SK-N-SH treated with all-trans-retinoic acid at 6 μM for 48 hours (cell line): Measurements from ENCODE around the gene DENND2C.

ENCODE experiments used
- ATAC-seq: fragments of 200-7000 bp; cut with Tn5 transposase; 3 replicates; pipeline ENCODE4 v1.9.1; 2020; ENCODE audit warnings: mild to moderate bottlenecking, moderate library complexity
- ARNTL ChIP-seq: fragments of 450-650 bp; formaldehyde crosslinking; IDR thresholded peaks from 2 replicates; pipeline ENCODE4 v1.5.0; 2020; ENCODE audit warnings: low read depth, mild to moderate bottlenecking, moderate library complexity, borderline replicate concordance
- BACH2 ChIP-seq: fragments of 250-450 bp; sonication (Bioruptor Pico); IDR thresholded peaks from 2 replicates; pipeline ENCODE4 v1.9.0; 2021; ENCODE audit warnings: mild to moderate bottlenecking, borderline replicate concordance
- CSDC2 ChIP-seq: fragments of 250-450 bp; sonication (Bioruptor Pico); IDR thresholded peaks from 2 replicates; pipeline ENCODE4 v1.5.0; 2020; ENCODE audit warnings: mild to moderate bottlenecking, moderate library complexity
- ESRRG ChIP-seq: fragments of 250-450 bp; sonication (Bioruptor Pico); IDR thresholded peaks from 2 replicates; pipeline ENCODE4 v1.6.1; 2021; ENCODE audit warnings: mild to moderate bottlenecking
- GLIS3 ChIP-seq: fragments of 250-450 bp; sonication (Bioruptor Pico); IDR thresholded peaks from 2 replicates; pipeline ENCODE4 v1.5.0; 2020; ENCODE audit warnings: mild to moderate bottlenecking, moderate library complexity
- ISL1 ChIP-seq: fragments of 250-450 bp; sonication (Bioruptor Pico); IDR thresholded peaks from 2 replicates; pipeline ENCODE4 v2.1.2; 2022; ENCODE audit warnings: mild to moderate bottlenecking, moderate library complexity
- OSR1 ChIP-seq: fragments of 250-450 bp; sonication (Bioruptor Pico); IDR thresholded peaks from 2 replicates; pipeline ENCODE4 v1.8.0; 2022; ENCODE audit warnings: moderate library complexity, mild to moderate bottlenecking, inconsistent platforms
- PPARA ChIP-seq: fragments of 250-450 bp; sonication (Bioruptor Pico); IDR thresholded peaks from 2 replicates; pipeline ENCODE4 v1.5.0; 2020; ENCODE audit warnings: mild to moderate bottlenecking, borderline replicate concordance
- SNAI2 ChIP-seq: fragments of 250-450 bp; sonication (Bioruptor Pico); IDR thresholded peaks from 2 replicates; pipeline ENCODE4 v1.5.0; 2020; ENCODE audit warnings: mild to moderate bottlenecking, moderate library complexity
- TCF4 ChIP-seq: fragments of 250-450 bp; sonication (Bioruptor Pico); IDR thresholded peaks from 2 replicates; pipeline ENCODE4 v1.8.0; 2021; ENCODE audit warnings: mild to moderate bottlenecking, moderate library complexity, borderline replicate concordance
- TOX ChIP-seq: fragments of 250-450 bp; sonication (Bioruptor Pico); IDR thresholded peaks from 2 replicates; pipeline ENCODE4 v1.8.0; 2021; ENCODE audit warnings: mild to moderate bottlenecking, moderate library complexity, borderline replicate concordance
- ZC3H10 ChIP-seq: fragments of 250-450 bp; sonication (Bioruptor Pico); IDR thresholded peaks from 2 replicates; pipeline ENCODE4 v1.5.1; 2021; ENCODE audit warnings: mild to moderate bottlenecking, moderate library complexity
- ZFP3 ChIP-seq: fragments of 250-450 bp; sonication (Bioruptor Pico); IDR thresholded peaks from 2 replicates; pipeline ENCODE4 v1.5.0; 2020; ENCODE audit warnings: mild to moderate bottlenecking, moderate library complexity
- ZFP30 ChIP-seq: fragments of 450-650 bp; formaldehyde crosslinking; IDR thresholded peaks from 2 replicates; pipeline ENCODE4 v1.5.0; 2022; ENCODE audit warnings: mild to moderate bottlenecking, moderate library complexity
- ZNF565 ChIP-seq: fragments of 450-650 bp; formaldehyde crosslinking; conservative IDR thresholded peaks from 2 replicates; pipeline ENCODE4 v1.5.0; 2020; ENCODE audit warnings: low read depth, mild to moderate bottlenecking, moderate library complexity
- ZNF70 ChIP-seq: fragments of 450-650 bp; formaldehyde crosslinking; IDR thresholded peaks from 2 replicates; pipeline ENCODE4 v1.5.0; 2020; ENCODE audit warnings: mild to moderate bottlenecking, moderate library complexity
- ZNF8 ChIP-seq: fragments of 450-650 bp; formaldehyde crosslinking; IDR thresholded peaks from 2 replicates; pipeline ENCODE4 v1.5.0; 2020; ENCODE audit warnings: mild to moderate bottlenecking, moderate library complexity
- TF ChIP-seq, protein P1 (sequence below): fragments of 250-450 bp; sonication (Bioruptor Pico); IDR thresholded peaks from 2 replicates; pipeline ENCODE4 v1.5.1; 2021; ENCODE audit warnings: mild to moderate bottlenecking, moderate library complexity
- TF ChIP-seq, protein P2 (sequence below): fragments of 250-450 bp; sonication (Bioruptor Pico); IDR thresholded peaks from 2 replicates; pipeline ENCODE4 v1.5.1; 2020; ENCODE audit warnings: low read depth, mild to moderate bottlenecking, moderate library complexity
- TF ChIP-seq, protein P3 (sequence below): fragments of 250-450 bp; sonication (Bioruptor Pico); IDR thresholded peaks from 2 replicates; pipeline ENCODE4 v1.5.0; 2020; ENCODE audit warnings: mild to moderate bottlenecking, moderate library complexity
- TF ChIP-seq, protein P4 (sequence below): fragments of 250-450 bp; sonication (Bioruptor Pico); IDR thresholded peaks from 2 replicates; pipeline ENCODE4 v1.8.0; 2021; ENCODE audit warnings: low read depth, mild to moderate bottlenecking, moderate library complexity, borderline replicate concordance
- TF ChIP-seq, protein P5 (sequence below): fragments of 250-450 bp; sonication (Bioruptor Pico); IDR thresholded peaks from 2 replicates; pipeline ENCODE4 v1.8.0; 2020; ENCODE audit warnings: mild to moderate bottlenecking, moderate library complexity, borderline replicate concordance

Gene DENND2C

DNA sequence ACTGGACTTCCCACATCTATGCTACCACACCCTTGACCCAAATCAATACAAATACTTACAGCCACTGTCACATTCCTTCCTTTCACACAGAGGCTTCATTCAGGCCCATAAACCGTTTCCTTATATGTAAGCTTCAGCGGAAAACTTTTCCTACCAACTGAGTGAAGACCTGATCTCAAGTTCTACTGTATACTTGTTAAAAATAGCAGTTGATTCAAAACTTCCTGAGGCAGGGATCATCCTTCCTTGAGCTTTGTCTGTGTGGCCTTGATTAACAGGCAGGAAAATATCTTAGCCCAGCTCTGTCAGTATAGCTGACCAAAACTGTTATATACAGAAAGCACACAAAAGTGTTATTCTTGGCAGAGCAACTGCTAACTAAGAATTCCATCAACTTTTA, 42.7 kb downstream of the DENND2C start:
- ATAC-seq: no peak
- TF ChIP-seq ZFP3 (no peak), TCF4 (CRISPR knock-in tag) (no peak), ISL1 (CRISPR knock-in tag) (no peak), OSR1 (no peak), BACH2 (CRISPR knock-in tag) (no peak)
- TF ChIP-seq, protein P1, sequence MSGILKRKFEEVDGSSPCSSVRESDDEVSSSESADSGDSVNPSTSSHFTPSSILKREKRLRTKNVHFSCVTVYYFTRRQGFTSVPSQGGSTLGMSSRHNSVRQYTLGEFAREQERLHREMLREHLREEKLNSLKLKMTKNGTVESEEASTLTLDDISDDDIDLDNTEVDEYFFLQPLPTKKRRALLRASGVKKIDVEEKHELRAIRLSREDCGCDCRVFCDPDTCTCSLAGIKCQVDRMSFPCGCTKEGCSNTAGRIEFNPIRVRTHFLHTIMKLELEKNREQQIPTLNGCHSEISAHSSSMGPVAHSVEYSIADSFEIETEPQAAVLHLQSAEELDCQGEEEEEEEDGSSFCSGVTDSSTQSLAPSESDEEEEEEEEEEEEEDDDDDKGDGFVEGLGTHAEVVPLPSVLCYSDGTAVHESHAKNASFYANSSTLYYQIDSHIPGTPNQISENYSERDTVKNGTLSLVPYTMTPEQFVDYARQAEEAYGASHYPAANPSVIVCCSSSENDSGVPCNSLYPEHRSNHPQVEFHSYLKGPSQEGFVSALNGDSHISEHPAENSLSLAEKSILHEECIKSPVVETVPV (CRISPR knock-in tag): no peak
- TF ChIP-seq, protein P2, sequence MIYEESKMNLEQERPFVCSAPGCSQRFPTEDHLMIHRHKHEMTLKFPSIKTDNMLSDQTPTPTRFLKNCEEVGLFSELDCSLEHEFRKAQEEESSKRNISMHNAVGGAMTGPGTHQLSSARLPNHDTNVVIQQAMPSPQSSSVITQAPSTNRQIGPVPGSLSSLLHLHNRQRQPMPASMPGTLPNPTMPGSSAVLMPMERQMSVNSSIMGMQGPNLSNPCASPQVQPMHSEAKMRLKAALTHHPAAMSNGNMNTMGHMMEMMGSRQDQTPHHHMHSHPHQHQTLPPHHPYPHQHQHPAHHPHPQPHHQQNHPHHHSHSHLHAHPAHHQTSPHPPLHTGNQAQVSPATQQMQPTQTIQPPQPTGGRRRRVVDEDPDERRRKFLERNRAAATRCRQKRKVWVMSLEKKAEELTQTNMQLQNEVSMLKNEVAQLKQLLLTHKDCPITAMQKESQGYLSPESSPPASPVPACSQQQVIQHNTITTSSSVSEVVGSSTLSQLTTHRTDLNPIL (CRISPR knock-in tag): no peak

DNA sequence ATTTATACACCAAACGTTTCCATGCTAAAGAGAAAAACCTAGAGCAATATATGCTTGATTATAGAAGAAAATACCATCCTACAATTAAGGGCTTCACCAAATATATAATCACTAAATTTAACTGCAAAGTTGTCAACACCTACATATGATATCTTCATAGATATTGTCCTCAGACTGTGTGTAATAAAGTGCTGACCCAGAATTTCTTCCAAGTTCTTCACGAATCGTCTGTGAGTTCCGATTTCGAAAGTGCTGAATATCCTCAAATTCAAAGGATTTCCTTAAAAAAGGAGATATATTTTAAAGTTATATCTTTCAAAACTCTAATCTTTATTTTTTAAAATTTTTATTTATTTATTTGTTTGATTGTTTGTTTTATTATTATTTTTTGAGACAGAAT, 46.5 kb downstream of the DENND2C start:
- TF ChIP-seq BACH2 (CRISPR knock-in tag) (no peak), OSR1 (no peak), GLIS3 (CRISPR knock-in tag) (no peak), TOX (no peak), PPARA (CRISPR knock-in tag) (no peak), SNAI2 (CRISPR knock-in tag) (no peak), CSDC2 (CRISPR knock-in tag) (no peak), ZFP3 (no peak), ESRRG (CRISPR knock-in tag) (no peak), ARNTL (CRISPR knock-in tag) (no peak), ZNF8 (CRISPR knock-in tag) (no peak), ISL1 (CRISPR knock-in tag) (no peak), ZNF70 (CRISPR knock-in tag) (no peak), ZC3H10 (CRISPR knock-in tag) (no peak), ZNF565 (CRISPR knock-in tag) (no peak)
- TF ChIP-seq, protein P3, sequence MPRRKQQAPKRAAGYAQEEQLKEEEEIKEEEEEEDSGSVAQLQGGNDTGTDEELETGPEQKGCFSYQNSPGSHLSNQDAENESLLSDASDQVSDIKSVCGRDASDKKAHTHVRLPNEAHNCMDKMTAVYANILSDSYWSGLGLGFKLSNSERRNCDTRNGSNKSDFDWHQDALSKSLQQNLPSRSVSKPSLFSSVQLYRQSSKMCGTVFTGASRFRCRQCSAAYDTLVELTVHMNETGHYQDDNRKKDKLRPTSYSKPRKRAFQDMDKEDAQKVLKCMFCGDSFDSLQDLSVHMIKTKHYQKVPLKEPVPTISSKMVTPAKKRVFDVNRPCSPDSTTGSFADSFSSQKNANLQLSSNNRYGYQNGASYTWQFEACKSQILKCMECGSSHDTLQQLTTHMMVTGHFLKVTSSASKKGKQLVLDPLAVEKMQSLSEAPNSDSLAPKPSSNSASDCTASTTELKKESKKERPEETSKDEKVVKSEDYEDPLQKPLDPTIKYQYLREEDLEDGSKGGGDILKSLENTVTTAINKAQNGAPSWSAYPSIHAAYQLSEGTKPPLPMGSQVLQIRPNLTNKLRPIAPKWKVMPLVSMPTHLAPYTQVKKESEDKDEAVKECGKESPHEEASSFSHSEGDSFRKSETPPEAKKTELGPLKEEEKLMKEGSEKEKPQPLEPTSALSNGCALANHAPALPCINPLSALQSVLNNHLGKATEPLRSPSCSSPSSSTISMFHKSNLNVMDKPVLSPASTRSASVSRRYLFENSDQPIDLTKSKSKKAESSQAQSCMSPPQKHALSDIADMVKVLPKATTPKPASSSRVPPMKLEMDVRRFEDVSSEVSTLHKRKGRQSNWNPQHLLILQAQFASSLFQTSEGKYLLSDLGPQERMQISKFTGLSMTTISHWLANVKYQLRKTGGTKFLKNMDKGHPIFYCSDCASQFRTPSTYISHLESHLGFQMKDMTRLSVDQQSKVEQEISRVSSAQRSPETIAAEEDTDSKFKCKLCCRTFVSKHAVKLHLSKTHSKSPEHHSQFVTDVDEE (CRISPR knock-in tag): no peak
- TF ChIP-seq, protein P1 (CRISPR knock-in tag): no peak
- TF ChIP-seq, protein P4, sequence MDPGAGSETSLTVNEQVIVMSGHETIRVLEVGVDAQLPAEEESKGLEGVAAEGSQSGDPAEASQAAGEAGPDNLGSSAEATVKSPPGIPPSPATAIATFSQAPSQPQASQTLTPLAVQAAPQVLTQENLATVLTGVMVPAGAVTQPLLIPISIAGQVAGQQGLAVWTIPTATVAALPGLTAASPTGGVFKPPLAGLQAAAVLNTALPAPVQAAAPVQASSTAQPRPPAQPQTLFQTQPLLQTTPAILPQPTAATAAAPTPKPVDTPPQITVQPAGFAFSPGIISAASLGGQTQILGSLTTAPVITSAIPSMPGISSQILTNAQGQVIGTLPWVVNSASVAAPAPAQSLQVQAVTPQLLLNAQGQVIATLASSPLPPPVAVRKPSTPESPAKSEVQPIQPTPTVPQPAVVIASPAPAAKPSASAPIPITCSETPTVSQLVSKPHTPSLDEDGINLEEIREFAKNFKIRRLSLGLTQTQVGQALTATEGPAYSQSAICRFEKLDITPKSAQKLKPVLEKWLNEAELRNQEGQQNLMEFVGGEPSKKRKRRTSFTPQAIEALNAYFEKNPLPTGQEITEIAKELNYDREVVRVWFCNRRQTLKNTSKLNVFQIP (CRISPR knock-in tag): no peak
- ATAC-seq: no peak

DNA sequence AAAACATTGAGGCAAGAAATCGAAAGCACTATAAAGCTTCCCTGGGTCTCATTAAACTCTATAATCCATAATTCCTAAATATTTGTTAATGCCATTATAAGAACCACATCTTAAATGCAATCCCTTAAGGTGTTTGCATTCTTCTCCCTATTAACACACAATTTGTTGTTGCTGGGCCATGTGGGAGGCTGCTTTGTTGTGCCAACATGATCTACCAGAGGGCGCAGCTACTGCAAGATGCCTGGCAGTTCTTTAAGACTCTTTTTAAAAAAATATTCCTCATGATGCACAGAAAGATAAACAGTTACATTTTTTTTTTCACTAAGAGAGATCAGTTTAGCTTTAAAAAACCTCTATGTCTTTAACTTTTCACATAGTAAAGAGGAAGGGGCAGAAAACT, 49.4 kb downstream of the DENND2C start:
- no peak for ATAC-seq
- TF ChIP-seq PPARA (CRISPR knock-in tag) (no peak), ZFP30 (no peak), OSR1 (no peak), ZNF8 (CRISPR knock-in tag) (no peak), ZNF565 (CRISPR knock-in tag) (no peak), TCF4 (CRISPR knock-in tag) (no peak), ZNF70 (CRISPR knock-in tag) (no peak), GLIS3 (CRISPR knock-in tag) (no peak), ZC3H10 (CRISPR knock-in tag) (no peak), SNAI2 (CRISPR knock-in tag) (no peak), ZFP3 (no peak), ESRRG (CRISPR knock-in tag) (no peak)
- TF ChIP-seq, protein P5, sequence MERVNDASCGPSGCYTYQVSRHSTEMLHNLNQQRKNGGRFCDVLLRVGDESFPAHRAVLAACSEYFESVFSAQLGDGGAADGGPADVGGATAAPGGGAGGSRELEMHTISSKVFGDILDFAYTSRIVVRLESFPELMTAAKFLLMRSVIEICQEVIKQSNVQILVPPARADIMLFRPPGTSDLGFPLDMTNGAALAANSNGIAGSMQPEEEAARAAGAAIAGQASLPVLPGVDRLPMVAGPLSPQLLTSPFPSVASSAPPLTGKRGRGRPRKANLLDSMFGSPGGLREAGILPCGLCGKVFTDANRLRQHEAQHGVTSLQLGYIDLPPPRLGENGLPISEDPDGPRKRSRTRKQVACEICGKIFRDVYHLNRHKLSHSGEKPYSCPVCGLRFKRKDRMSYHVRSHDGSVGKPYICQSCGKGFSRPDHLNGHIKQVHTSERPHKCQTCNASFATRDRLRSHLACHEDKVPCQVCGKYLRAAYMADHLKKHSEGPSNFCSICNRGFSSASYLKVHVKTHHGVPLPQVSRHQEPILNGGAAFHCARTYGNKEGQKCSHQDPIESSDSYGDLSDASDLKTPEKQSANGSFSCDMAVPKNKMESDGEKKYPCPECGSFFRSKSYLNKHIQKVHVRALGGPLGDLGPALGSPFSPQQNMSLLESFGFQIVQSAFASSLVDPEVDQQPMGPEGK (CRISPR knock-in tag): no peak
- TF ChIP-seq, protein P3 (CRISPR knock-in tag): no peak
- TF ChIP-seq, protein P2 (CRISPR knock-in tag): no peak
